ENCODE measurements around the gene CNTNAP5.

DNA sequence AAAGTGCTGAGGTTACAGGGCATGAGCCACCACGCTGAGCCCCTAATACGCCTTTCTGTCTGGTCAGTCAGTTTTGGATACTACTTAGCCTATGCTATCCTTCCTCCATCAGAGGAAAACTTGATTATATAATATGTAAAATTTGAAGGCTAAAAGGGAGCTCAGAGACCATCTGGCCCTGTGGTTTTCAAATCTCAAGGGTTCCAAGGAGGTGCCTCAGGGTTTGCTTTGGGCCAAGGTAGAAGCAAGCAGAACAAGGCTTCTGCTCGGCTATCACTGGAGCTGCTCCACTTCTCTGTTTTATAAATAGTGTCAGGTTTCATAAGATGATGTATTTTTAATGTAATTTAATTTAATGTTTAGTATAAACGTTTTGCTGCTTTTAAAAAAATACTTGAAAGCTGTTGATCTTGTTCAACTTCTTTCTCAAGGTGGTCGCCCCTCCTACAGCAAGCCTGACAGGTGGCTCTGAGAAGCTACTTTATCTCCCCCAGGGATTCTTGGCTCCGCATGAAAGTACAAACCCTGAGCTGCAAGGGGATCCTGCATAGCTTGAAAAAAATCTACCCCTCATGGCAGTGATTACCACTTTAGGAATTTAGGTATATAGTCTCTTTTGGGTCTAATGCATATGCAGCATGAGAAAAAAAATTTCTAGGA is 290.3 kb downstream of the CNTNAP5 start:
- TF ChIP-seq, protein P1, sequence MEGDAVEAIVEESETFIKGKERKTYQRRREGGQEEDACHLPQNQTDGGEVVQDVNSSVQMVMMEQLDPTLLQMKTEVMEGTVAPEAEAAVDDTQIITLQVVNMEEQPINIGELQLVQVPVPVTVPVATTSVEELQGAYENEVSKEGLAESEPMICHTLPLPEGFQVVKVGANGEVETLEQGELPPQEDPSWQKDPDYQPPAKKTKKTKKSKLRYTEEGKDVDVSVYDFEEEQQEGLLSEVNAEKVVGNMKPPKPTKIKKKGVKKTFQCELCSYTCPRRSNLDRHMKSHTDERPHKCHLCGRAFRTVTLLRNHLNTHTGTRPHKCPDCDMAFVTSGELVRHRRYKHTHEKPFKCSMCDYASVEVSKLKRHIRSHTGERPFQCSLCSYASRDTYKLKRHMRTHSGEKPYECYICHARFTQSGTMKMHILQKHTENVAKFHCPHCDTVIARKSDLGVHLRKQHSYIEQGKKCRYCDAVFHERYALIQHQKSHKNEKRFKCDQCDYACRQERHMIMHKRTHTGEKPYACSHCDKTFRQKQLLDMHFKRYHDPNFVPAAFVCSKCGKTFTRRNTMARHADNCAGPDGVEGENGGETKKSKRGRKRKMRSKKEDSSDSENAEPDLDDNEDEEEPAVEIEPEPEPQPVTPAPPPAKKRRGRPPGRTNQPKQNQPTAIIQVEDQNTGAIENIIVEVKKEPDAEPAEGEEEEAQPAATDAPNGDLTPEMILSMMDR (IDR thresholded peaks at IDR 0.05; ENCODE audit: low read depth, low read length): no peak
- TF ChIP-seq EZH2phosphoT487 (IDR thresholded peaks at IDR 0.05; ENCODE audit: low read depth): no peak
